ENCODE data around the gene FILIP1L.

Gene FILIP1L

DNA sequence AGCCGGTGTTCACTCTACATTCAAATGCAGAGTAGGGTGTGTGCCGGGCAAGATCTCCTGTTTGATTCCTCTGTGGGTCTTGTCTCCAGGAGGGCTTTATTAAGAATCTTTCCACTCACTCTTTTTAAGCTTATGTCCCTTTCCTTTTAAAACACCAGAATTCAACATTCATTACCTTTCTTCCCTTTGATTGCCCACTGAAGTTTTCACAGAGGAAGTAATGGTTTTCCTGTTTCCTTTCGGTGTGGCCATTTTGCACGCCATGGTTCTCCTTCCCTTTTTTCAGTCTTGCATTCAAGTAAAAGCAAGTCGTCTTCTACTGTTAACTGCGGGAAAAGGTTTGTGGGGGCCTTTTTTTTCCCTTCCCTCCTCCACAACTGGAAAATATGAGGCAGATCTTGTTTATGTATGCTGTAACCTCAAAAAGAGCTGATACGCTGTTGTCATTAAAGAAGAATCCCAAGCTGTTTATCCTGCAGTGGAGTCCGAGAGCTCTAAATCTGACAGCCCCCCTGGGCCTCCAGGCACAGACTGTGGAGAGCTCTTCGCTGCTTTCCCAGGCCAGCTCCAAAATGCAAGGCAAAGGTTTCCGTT, 40.5 kb downstream of the FILIP1L start:
- Histone ChIP-seq H3K4me1 (ENCODE audit: insufficient read depth, low read length) (peaks cover 25% of the 10 kb centered on the region), H3K4me3 (ENCODE audit: low read length) (peak overlapping the region; percentile 52), H3K9me3 (ENCODE audit: low read length) (no peaks in the 10 kb centered on the region), H3K36me3 (ENCODE audit: insufficient read depth, low read length) (no peaks in the 10 kb centered on the region), H3K27me3 (ENCODE audit: insufficient read depth, low read length) (no peaks in the 10 kb centered on the region), H2AFZ (ENCODE audit: low read depth, low read length) (peak overlapping the region; percentile 77)

DNA sequence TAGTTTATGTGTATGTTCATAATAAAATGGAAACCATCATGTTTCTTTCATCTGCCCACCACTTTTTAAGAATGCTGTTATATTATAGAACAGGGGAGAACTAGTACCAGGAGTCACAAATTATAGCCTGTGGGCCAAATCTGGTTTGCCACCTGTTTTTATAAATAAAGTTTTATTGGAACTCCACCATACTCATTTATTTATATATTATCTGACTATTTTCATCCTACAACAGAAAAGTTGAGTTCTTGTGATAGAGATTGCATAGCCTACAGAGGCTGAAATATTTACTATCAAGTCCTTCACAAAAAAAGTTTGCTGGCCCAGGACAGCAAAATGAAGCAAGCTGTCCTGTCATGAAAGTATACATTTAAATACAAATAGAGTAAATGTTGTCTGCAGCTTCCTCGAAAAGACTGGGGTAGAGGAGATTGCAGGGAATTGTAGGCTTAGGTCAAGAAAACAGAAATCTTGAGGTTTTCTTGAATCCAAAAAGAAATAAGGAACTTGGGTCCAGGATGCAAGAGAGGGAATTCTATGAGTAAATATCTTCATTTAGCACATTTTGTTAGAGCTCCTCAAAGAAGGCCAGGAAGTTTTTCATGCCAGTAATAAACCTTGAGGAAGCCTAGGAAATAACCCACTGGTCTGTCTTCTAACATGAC, 41.1 kb downstream of the FILIP1L start:
- Histone ChIP-seq H3K27me3 (ENCODE audit: insufficient read depth, low read length) (no peaks in the 10 kb centered on the region), H2AFZ (ENCODE audit: low read depth, low read length) (peak overlapping the region; percentile 77), H3K9me3 (ENCODE audit: low read length) (no peaks in the 10 kb centered on the region), H3K36me3 (ENCODE audit: insufficient read depth, low read length) (no peaks in the 10 kb centered on the region), H3K4me3 (ENCODE audit: low read length) (peak overlapping the region; percentile 52), H3K4me1 (ENCODE audit: insufficient read depth, low read length) (peaks cover 25% of the 10 kb centered on the region)

DNA sequence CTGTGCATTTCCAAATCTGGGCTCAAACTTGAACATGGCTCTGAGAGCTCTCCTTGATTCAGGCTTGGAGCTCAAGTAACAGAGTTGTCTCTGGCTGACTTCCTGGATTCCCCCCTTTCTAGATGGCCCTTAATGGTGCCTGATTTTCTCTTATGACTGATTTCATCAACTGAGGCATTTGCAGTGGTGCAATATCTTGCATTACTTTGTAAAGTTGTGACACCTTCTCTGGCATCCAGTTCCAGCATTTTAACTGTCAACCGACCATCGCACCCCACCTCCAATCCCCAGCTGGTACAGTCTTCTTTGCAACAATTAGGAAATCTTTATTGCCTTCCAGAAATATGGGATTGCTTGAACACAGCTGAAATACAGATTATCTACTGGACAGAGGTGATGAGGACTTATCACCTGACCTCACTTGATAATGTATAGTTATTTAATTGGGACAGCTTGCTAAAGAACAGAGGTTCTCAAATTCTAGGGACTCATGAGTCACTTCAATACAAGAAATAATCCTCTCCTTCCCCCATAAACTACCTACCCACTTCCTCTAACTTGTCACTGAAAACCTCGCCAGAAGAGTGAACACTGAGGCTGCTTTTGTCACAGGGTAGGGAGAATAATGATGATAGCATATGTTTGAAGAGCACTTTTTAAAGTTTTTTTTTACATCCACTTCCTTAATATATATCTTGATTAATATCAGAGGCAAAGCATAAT, 41.8 kb downstream of the FILIP1L start:
- Histone ChIP-seq H3K36me3 (ENCODE audit: insufficient read depth, low read length) (no peaks in the 10 kb centered on the region), H3K4me3 (ENCODE audit: low read length) (no peak overlapping the region), H2AFZ (ENCODE audit: low read depth, low read length) (no peak overlapping the region), H3K4me1 (ENCODE audit: insufficient read depth, low read length) (peaks cover 24% of the 10 kb centered on the region), H3K9me3 (ENCODE audit: low read length) (no peaks in the 10 kb centered on the region), H3K27me3 (ENCODE audit: insufficient read depth, low read length) (no peaks in the 10 kb centered on the region)

DNA sequence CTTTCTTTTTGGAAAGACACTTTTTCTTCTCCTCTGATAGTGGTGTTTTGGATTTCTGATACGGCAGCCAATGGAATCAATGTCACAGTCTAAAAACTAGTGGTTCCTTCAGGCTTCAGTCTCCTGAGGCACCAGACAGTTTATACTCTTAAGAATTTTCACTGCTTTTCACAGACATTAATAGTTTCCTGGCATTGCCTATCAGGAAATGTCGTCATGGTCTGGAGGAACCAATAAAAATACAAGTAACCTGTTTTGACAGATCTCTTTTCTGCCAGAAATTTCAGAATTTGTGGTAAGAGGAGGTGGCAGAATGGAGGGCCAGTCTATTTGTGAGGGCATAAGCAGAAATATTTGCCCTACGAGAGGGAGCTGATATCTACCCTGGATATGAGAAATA, 44.8 kb downstream of the FILIP1L start:
- H3K4me3 ChIP-seq (ENCODE audit: low read length) = no peak overlapping the region
- H3K36me3 ChIP-seq (ENCODE audit: insufficient read depth, low read length) = no peaks in the 10 kb centered on the region
- H3K9me3 ChIP-seq (ENCODE audit: low read length) = no peaks in the 10 kb centered on the region
- no peaks in the 10 kb centered on the region for H3K27me3 ChIP-seq (ENCODE audit: insufficient read depth, low read length)
- peaks cover 16% of the 10 kb centered on the region for H3K4me1 ChIP-seq (ENCODE audit: insufficient read depth, low read length)
- H2AFZ ChIP-seq (ENCODE audit: low read depth, low read length) = no peak overlapping the region

DNA sequence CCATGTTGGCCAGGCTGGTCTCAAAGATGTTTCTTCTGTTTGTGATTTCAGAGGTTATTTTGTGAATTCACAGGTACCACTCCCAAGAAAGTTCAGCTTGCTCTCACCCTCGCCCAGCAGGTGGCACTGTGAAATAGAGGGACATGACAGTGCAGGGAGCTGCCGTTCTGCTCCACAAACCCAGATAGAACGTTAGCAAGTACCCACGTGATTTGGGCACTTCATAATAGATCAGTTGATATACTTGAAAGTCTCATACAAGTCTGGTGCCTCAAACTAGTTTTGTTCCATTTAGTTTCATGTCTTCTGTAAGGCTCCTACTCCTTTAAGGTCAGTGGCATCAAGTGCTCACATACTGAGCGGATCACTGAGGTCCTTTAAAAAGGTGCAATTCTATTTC, 45.5 kb downstream of the FILIP1L start:
- Histone ChIP-seq H3K4me1 (ENCODE audit: insufficient read depth, low read length) (peaks cover 12% of the 10 kb centered on the region), H3K36me3 (ENCODE audit: insufficient read depth, low read length) (no peaks in the 10 kb centered on the region), H3K27me3 (ENCODE audit: insufficient read depth, low read length) (no peaks in the 10 kb centered on the region), H2AFZ (ENCODE audit: low read depth, low read length) (no peak overlapping the region), H3K9me3 (ENCODE audit: low read length) (no peaks in the 10 kb centered on the region), H3K4me3 (ENCODE audit: low read length) (no peak overlapping the region)

DNA sequence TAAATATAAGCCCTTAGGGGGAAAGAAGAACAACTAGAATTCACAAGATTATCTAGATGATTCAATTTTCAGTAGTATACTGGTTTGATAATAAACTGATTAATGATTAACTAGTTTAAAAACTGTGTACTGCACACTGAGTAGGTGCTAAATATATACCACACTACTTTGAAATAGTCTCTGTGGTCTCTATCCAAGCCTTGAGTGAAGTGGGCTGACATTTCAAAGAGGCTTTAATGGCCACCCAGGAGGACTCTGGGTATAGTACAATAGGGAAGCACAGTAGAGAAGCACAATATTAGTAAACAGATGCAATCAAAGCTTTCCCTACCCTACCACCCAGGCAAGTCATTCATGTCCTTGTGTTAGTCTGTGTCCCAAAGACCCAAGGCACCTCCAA, 46.7 kb downstream of the FILIP1L start:
- Histone ChIP-seq H3K9me3 (ENCODE audit: low read length) (no peaks in the 10 kb centered on the region), H2AFZ (ENCODE audit: low read depth, low read length) (no peak overlapping the region), H3K36me3 (ENCODE audit: insufficient read depth, low read length) (no peaks in the 10 kb centered on the region), H3K27me3 (ENCODE audit: insufficient read depth, low read length) (no peaks in the 10 kb centered on the region), H3K4me3 (ENCODE audit: low read length) (no peak overlapping the region), H3K4me1 (ENCODE audit: insufficient read depth, low read length) (peaks cover 5% of the 10 kb centered on the region)

DNA sequence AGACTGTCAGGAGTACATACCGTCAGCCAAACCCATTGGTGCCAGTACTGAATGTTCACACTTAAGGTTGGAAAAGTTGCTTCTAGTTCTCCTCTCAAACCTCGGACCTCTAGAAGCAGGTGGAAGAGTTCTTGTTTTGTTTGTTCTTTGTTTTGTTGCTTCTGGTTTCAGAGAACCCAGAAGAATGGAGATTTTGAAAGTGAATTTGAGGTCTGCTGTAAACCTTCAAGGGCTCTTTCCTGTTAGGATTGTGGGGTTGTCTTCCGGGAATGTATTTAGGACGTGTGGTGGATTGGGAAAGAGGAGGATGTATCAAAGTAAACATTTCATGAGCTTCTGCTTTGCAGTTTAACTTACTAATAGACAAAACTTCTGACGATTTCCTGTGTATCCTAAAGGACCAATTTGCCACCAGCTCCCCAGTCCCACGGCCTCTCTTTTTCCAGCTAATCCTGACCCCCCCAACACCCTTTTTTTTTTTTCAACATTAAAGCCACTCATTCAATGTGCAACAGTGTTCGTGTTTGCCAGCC, 50.3 kb downstream of the FILIP1L start:
- no peak overlapping the region for H2AFZ ChIP-seq (ENCODE audit: low read depth, low read length)
- peaks cover 5% of the 10 kb centered on the region for H3K4me1 ChIP-seq (ENCODE audit: insufficient read depth, low read length)
- no peaks in the 10 kb centered on the region for H3K27me3 ChIP-seq (ENCODE audit: insufficient read depth, low read length)
- H3K9me3 ChIP-seq (ENCODE audit: low read length) = no peaks in the 10 kb centered on the region
- H3K4me3 ChIP-seq (ENCODE audit: low read length) = no peak overlapping the region
- H3K36me3 ChIP-seq (ENCODE audit: insufficient read depth, low read length) = no peaks in the 10 kb centered on the region

DNA sequence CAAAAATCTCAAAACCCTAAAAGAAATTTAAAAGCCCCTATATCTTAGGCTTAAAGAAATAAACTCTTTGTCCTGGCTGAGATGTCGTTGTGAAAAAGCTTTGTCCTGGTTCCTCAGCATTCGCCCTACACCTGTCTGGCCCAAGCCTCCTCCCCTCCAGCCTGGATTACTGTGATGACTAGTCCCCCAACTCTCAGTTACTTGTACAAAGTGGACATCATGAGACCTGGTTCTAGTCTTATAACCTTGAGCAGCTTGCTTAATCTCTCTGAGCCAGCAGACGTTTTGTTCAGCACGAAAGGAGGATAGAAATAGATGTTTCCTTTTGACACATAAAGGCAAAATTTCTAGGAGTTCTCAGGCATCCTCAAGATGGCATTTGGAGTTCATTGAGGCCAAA, 51.6 kb downstream of the FILIP1L start:
- H3K4me1 ChIP-seq (ENCODE audit: insufficient read depth, low read length) = peaks cover 5% of the 10 kb centered on the region
- H3K27me3 ChIP-seq (ENCODE audit: insufficient read depth, low read length) = no peaks in the 10 kb centered on the region
- no peaks in the 10 kb centered on the region for H3K9me3 ChIP-seq (ENCODE audit: low read length)
- no peak overlapping the region for H2AFZ ChIP-seq (ENCODE audit: low read depth, low read length)
- no peak overlapping the region for H3K4me3 ChIP-seq (ENCODE audit: low read length)
- H3K36me3 ChIP-seq (ENCODE audit: insufficient read depth, low read length) = no peaks in the 10 kb centered on the region

DNA sequence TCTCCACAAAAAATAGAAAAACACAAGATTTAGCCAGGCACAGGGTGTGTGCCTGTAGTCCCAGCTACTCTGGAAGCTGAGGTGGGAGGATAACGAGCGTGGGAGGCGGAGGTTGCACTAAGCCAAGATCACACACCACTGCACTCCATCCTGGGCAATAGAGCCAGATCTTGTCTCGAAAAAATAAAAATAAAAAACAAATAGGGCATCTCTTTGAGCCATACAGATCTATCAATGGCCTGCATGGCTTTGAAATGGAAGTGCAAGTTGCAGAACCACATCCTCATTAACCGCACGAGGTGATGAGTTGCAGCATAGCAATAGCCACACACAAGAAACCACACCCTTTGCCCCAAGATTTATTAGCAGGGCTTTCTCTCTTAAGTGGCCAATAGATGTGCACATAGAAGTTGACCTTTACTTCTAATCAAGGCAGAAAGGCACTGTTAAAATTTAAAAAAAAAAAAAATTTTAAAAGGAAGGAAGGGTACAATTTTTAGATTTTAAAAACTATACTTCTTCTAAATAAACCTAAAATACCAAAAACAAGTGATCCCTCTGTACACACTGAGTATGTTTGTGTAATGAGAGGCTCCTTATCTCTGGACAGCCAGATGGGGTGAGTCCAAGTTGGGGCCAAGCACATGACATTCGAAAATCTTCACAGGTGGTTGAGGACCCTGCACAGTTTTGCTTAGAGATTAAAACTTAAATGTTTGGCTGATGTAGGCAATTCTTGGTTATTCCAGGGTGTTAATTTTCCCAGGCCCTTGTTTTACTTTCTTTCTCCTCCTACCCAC, 53.4 kb downstream of the FILIP1L start:
- Histone ChIP-seq H3K9me3 (ENCODE audit: low read length) (no peaks in the 10 kb centered on the region), H3K27me3 (ENCODE audit: insufficient read depth, low read length) (no peaks in the 10 kb centered on the region), H3K36me3 (ENCODE audit: insufficient read depth, low read length) (no peaks in the 10 kb centered on the region), H2AFZ (ENCODE audit: low read depth, low read length) (no peak overlapping the region), H3K4me3 (ENCODE audit: low read length) (no peak overlapping the region), H3K4me1 (ENCODE audit: insufficient read depth, low read length) (no peaks in the 10 kb centered on the region)

DNA sequence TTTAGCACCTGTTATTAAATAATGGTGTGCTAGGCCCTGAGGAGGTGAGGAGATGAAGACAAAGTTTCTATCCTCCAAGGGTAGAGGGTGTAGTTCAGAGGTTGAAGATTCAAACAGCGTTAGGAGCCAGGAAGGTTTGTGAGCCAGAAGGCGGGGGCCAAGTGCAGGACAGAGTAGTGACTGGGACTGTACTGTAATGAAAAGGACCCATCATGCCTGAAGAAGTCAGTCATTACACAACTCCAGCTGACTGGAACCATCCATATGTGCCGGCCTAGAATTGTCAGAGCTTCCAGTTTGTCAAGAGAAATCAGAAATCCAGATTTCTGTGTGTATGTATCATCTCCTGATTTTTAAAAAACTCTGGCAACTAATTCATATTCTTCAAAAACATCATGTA, 54.8 kb downstream of the FILIP1L start:
- no peak overlapping the region for H2AFZ ChIP-seq (ENCODE audit: low read depth, low read length)

DNA sequence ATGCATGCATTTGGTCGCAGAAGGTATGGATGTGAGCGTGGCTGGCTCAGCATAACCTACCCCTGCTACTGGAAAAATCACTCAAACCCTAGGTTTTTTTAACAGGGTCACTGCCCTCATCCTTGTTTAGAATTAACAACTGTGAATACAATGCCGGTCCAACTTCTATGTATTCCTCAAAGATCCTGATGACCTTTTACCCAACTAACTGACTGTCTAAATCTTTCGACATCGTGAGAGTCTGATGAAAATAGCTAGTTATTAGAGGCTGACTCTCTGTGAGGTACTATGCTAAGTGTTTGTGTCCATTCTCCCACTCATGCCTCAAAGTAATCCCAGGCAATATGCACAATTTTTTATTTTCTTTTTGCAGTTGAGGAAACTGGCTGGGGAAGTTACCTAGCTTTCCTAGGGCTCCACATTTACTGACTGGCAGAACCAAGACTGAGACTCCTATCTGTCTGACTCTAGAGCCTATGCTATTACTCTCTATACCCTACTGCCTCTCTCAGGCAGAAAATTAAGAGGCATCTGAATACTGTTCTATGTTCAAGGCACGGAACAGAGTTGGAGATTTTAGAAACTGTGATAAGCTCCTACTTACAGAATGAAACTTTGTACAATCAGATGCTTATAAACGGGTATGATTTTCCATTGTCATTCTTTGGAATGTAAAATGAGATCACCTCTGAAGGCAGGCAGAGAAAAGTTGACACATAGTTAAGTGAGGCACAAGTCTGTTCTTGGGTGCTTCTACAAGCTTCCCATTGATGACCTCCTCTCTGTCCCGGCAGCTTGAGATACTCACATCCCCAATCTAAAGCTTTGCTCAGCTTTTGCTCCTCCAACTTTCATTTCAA, 56.4 kb downstream of the FILIP1L start:
- Histone ChIP-seq H2AFZ (ENCODE audit: low read depth, low read length) (no peak overlapping the region), H3K4me1 (ENCODE audit: insufficient read depth, low read length) (peaks cover 7% of the 10 kb centered on the region), H3K4me3 (ENCODE audit: low read length) (no peak overlapping the region), H3K9me3 (ENCODE audit: low read length) (peaks cover 3% of the 10 kb centered on the region), H3K27me3 (ENCODE audit: insufficient read depth, low read length) (no peaks in the 10 kb centered on the region), H3K36me3 (ENCODE audit: insufficient read depth, low read length) (no peaks in the 10 kb centered on the region)

More for the DNA sequence above, 54.8 kb downstream of the FILIP1L start:
- Histone ChIP-seq H3K9me3 (ENCODE audit: low read length) (peaks cover 3% of the 10 kb centered on the region), H3K36me3 (ENCODE audit: insufficient read depth, low read length) (no peaks in the 10 kb centered on the region), H3K27me3 (ENCODE audit: insufficient read depth, low read length) (no peaks in the 10 kb centered on the region), H3K4me1 (ENCODE audit: insufficient read depth, low read length) (no peaks in the 10 kb centered on the region), H3K4me3 (ENCODE audit: low read length) (no peak overlapping the region)

DNA sequence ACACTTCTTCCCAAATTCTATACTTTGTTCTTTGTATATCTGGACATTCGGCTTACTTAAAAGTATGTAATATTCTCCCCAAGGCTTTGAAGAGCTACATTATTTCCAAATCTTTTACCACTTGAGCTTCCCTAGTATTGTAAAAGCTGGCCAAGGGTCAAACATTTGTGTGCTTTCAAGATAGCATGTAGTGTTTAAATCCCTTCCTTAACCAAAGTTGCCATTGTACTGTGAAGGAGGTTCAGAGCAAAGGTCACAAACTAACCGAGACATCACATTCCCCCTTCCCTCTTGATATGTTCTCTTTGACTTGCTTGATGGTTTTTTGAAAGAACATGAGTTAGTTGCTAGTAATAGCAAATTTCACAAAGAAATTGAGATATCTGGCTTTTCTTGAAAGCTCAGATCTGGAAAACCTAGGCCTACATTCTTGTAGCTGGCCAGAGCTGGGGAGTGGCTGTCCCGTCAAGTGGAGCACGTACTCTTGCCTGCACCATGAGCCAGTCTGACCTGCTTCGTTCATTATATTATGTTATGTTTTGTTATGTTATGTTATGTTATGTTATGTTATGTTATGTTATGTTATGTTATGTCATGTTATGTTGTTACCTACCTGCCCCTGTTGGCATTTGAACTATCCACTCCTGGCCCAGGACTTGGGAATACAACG, 60.2 kb downstream of the FILIP1L start:
- H3K27me3 ChIP-seq (ENCODE audit: insufficient read depth, low read length) = no peaks in the 10 kb centered on the region
- no peaks in the 10 kb centered on the region for H3K36me3 ChIP-seq (ENCODE audit: insufficient read depth, low read length)
- H2AFZ ChIP-seq (ENCODE audit: low read depth, low read length) = no peak overlapping the region
- peaks cover 7% of the 10 kb centered on the region for H3K4me1 ChIP-seq (ENCODE audit: insufficient read depth, low read length)
- H3K9me3 ChIP-seq (ENCODE audit: low read length) = peaks cover 3% of the 10 kb centered on the region
- H3K4me3 ChIP-seq (ENCODE audit: low read length) = no peak overlapping the region
